CD4-positive, alpha-beta T cell (primary cell): ENCODE data around the gene INPP4B. TPM values are rescaled to one million over a fixed set of nuclear protein-coding genes. Genes with fewer than 3 reads are reported as not detected.
A peak's percentile ranks its signal among the peaks of the same experiment; 100 is the strongest.

Source experiments
- ATAC-seq: fragments of 200-7000 bp; cut with Tn5 transposase; one replicate; pipeline ENCODE4 v1.10.0; 2022; ENCODE audit warnings: mild to moderate bottlenecking; ENCODE audit not compliant: poor library complexity
- CTCF ChIA-PET: fragments of 350-600 bp; sonication (Branson Sonifier 250); formaldehyde crosslinking; loops from one replicate; lab custom pipeline; 2021; ENCODE audit warnings: antibody characterized with exemption, inconsistent platforms; lab: Charles Lee
- POLR2A ChIA-PET: fragments of 350-600 bp; sonication (Branson Sonifier 250); formaldehyde crosslinking; loops from one replicate; lab custom pipeline; 2021; ENCODE audit warnings: antibody characterized with exemption, inconsistent platforms; lab: Charles Lee
- DNase-seq, 14 experiments: peaks; one replicate each; pipeline ENCODE4 v3.0.0-alpha.2; 2013 to 2020; ENCODE audit warnings: mixed read lengths in 2 of 14
- H3K27ac ChIP-seq, 2 donors: one replicate each; pipeline versions ENCODE4 v1.5.1 to v1.7.0; 2013; ENCODE audit warnings: low read length in 2 of 2, low read depth in 1 of 2, mild to moderate bottlenecking in 1 of 2
- H3K27me3 ChIP-seq, 2 experiments: 1 replicate in 1 of 2; 2 replicates in 1 of 2; pipeline versions ENCODE4 v1.6.1 to v1.7.0; 2013; ENCODE audit warnings: low read length in 2 of 2, control low read depth in 1 of 2, mild to moderate bottlenecking in 1 of 2, moderate library complexity in 1 of 2; ENCODE audit not compliant: insufficient read depth in 2 of 2, control insufficient read depth in 1 of 2
- H3K36me3 ChIP-seq: one replicate; pipeline ENCODE4 v1.6.1; 2013; ENCODE audit warnings: low read length, control low read depth; ENCODE audit not compliant: insufficient read depth
- H3K4me1 ChIP-seq: one replicate; pipeline ENCODE4 v1.6.1; 2013; ENCODE audit warnings: low read length, control low read depth; ENCODE audit not compliant: insufficient read depth
- H3K4me3 ChIP-seq: one replicate; pipeline ENCODE4 v1.5.1; 2013; ENCODE audit warnings: mild to moderate bottlenecking, low read length, moderate library complexity
- H3K9me3 ChIP-seq, 2 experiments: 1 replicate in 1 of 2; 2 replicates in 1 of 2; pipeline versions ENCODE4 v1.6.1 to v1.7.0; 2013; ENCODE audit warnings: low read length in 2 of 2, mild to moderate bottlenecking in 2 of 2, control low read depth in 1 of 2, moderate library complexity in 1 of 2; ENCODE audit not compliant: control insufficient read depth in 1 of 2, insufficient read depth in 1 of 2
- H3K27ac Mint-ChIP-seq: one replicate; pipeline ENCODE4 v1.8.0; 2020; ENCODE audit warnings: mixed read lengths
- H3K27me3 Mint-ChIP-seq: one replicate; pipeline ENCODE4 v1.8.0; 2021; ENCODE audit warnings: mixed read lengths
- H3K36me3 Mint-ChIP-seq: one replicate; pipeline ENCODE4 v1.8.0; 2021; ENCODE audit warnings: low read depth, mixed read lengths
- H3K4me1 Mint-ChIP-seq: one replicate; pipeline ENCODE4 v1.8.0; 2021; ENCODE audit warnings: low read depth, mixed read lengths
- H3K4me3 Mint-ChIP-seq: one replicate; pipeline ENCODE4 v1.8.0; 2020; ENCODE audit warnings: mild to moderate bottlenecking, mixed read lengths
- H3K9me3 Mint-ChIP-seq: one replicate; pipeline ENCODE4 v1.8.0; 2020; ENCODE audit warnings: mixed read lengths
- intact Hi-C, 2 experiments: fragments of 100-400 bp; cut with DNase I in 1 of 2; cut with micrococcal nuclease in 1 of 2; formaldehyde crosslinking; loops; one replicate each; pipeline versions ENCODE4 v1.15.1 to v1.9.0; 2023 to 2025; cut with DNase I, micrococcal nuclease
- total RNA-seq, 174 experiments: library from RNA in 2 of 174; stranded (reverse) in 2 of 174; gene quantifications; one replicate each; pipeline ENCODE4 v1.2.3 and lab custom pipeline; 2021 to 2026
- TF ChIP-seq, protein P1 (sequence below): fragments of 200-600 bp; IDR thresholded peaks from one replicate; pipeline ENCODE4 v1.8.0; 2022; ENCODE audit warnings: antibody characterized with exemption, mild to moderate bottlenecking

INPP4B gene
- total RNA-seq, 2 experiments from 2014 or later: 50.7 to 53.8 TPM

DNA sequence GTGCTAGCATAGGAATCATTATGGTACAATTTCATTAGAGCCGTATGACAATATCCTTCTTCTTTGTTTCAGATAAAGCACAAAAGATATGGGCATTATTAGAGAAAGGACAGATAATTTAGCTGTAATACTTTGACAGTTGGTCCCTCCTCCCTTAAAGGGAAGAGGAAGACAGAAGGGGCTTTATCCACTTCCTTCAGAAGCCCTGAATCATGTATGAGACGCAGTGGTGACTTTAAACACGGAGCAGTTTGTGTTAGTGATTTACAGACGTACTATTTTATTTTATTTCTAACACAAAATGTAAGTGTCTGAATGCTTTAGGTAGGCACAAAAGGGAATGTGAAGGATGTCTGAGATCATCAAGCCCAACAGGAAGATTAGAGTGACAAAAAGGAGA, 742.1 kb downstream of the INPP4B start:
- no peak for ATAC-seq
- Mint-ChIP-seq H3K27ac (no peak overlapping the region), H3K4me1 (peaks cover 9% of the 10 kb centered on the region), H3K4me3 (no peak overlapping the region), H3K9me3 (no peaks in the 10 kb centered on the region), H3K36me3 (peaks cover 86% of the 10 kb centered on the region), H3K27me3 (no peaks in the 10 kb centered on the region)
- H3K4me3 ChIP-seq: no peak overlapping the region
- TF ChIP-seq, protein P1, sequence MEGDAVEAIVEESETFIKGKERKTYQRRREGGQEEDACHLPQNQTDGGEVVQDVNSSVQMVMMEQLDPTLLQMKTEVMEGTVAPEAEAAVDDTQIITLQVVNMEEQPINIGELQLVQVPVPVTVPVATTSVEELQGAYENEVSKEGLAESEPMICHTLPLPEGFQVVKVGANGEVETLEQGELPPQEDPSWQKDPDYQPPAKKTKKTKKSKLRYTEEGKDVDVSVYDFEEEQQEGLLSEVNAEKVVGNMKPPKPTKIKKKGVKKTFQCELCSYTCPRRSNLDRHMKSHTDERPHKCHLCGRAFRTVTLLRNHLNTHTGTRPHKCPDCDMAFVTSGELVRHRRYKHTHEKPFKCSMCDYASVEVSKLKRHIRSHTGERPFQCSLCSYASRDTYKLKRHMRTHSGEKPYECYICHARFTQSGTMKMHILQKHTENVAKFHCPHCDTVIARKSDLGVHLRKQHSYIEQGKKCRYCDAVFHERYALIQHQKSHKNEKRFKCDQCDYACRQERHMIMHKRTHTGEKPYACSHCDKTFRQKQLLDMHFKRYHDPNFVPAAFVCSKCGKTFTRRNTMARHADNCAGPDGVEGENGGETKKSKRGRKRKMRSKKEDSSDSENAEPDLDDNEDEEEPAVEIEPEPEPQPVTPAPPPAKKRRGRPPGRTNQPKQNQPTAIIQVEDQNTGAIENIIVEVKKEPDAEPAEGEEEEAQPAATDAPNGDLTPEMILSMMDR: no peak
- peaks cover 73% of the 10 kb centered on the region for H3K36me3 ChIP-seq
- POLR2A ChIA-PET: no interaction called here
- CTCF ChIA-PET: no interaction called here
- DNase-seq: no peak
- intact Hi-C loops: no loop called here
- no peaks in the 10 kb centered on the region for H3K4me1 ChIP-seq
- no peaks in the 10 kb centered on the region for H3K27me3 ChIP-seq
- no peak overlapping the region for H3K27ac ChIP-seq
- no peaks in the 10 kb centered on the region for H3K9me3 ChIP-seq

DNA sequence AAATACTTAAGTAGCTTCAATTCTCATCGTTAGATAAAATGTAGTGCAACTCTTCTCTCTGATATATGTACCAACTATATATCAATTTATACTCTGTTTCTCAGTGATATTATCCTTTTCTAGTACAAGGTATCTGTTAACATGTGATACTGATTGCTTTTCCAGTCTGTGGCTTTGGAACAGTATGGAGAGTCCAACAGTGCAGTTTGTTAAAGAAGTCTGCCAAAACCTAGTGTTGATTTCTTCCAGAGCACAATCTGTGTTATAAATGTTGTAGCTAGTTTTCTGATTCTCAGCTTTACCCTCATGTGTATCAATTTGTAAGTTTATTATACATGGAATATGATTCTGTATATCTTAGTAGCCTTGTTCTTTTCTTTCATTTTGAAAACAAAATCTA, 744.7 kb downstream of the INPP4B start:
- peaks cover 9% of the 10 kb centered on the region for H3K4me1 Mint-ChIP-seq
- H3K9me3 ChIP-seq: no peaks in the 10 kb centered on the region
- H3K27ac Mint-ChIP-seq: peak overlapping the region; percentile 52
- no peaks in the 10 kb centered on the region for H3K27me3 Mint-ChIP-seq
- no peak overlapping the region for H3K4me3 ChIP-seq
- ATAC-seq: no peak
- no peak overlapping the region for H3K4me3 Mint-ChIP-seq
- H3K27me3 ChIP-seq: no peaks in the 10 kb centered on the region
- TF ChIP-seq, protein P1: no peak
- ChIA-PET CTCF (no interaction called here), POLR2A (no interaction called here)
- H3K36me3 ChIP-seq: peaks cover 66% of the 10 kb centered on the region
- H3K36me3 Mint-ChIP-seq: peaks cover 81% of the 10 kb centered on the region
- H3K4me1 ChIP-seq: no peaks in the 10 kb centered on the region
- intact Hi-C loops: no loop called here
- no peak overlapping the region for H3K27ac ChIP-seq
- no peaks in the 10 kb centered on the region for H3K9me3 Mint-ChIP-seq
- no peak for DNase-seq

DNA sequence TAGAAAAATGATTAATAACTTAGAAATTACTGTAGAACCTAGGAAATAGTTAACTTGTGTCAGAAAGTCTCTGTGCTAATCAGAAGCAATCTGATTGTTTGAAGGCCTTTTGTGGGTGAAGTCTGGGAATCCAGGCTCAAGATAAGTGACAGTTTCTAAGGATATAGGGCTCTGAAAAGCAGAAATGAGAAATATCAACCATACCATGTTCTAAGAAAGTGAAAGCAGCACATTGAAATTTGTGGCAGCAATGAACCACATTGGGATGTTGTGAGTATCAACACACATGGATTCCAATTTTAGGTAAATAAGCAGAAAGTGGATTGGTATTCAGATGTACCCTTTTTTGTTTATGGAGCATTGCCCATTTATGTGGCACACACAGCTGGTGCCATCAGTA, 745.2 kb downstream of the INPP4B start:
- CTCF ChIA-PET: no interaction called here
- H3K9me3 Mint-ChIP-seq: no peaks in the 10 kb centered on the region
- no peak overlapping the region for H3K4me3 ChIP-seq
- no peaks in the 10 kb centered on the region for H3K9me3 ChIP-seq
- peak overlapping the region; percentile 52 for H3K27ac Mint-ChIP-seq
- H3K27me3 ChIP-seq: no peaks in the 10 kb centered on the region
- DNase-seq (no peak), ATAC-seq (no peak)
- H3K27me3 Mint-ChIP-seq: no peaks in the 10 kb centered on the region
- H3K27ac ChIP-seq: no peak overlapping the region
- no peak overlapping the region for H3K4me3 Mint-ChIP-seq
- POLR2A ChIA-PET: no interaction called here
- peaks cover 67% of the 10 kb centered on the region for H3K36me3 ChIP-seq
- H3K4me1 Mint-ChIP-seq: peaks cover 9% of the 10 kb centered on the region
- peaks cover 80% of the 10 kb centered on the region for H3K36me3 Mint-ChIP-seq
- TF ChIP-seq, protein P1: no peak
- intact Hi-C loops: no loop called here
- no peaks in the 10 kb centered on the region for H3K4me1 ChIP-seq
